ENCODE results near the gene IFT80. TPM values are rescaled to one million over a fixed set of nuclear protein-coding genes. Genes with fewer than 3 reads are reported as not detected.

The IFT80 gene
- polyA plus RNA-seq, 1 of the 3 experiments (the other 2 are of a cell fraction), result 10.5 TPM

DNA sequence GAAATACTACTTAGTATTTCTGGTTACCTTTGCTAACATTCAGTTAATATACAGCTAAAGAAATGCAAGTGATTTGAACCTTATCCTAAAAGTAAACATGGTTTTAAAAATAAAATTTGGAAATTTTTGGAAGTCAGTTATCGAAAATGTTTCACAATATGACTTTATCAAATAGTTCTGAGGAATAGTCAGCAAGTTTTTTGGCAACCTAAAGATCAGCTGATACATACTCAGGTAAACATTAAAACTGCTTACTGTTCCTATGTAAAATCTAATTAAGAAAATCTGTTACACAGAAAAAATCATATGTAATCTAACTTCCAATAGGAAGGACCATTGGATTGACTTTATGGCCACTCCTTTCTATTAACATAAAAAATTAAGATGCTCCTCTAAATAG, 24.1 kb downstream of the IFT80 start (continued):
- TF ChIP-seq, protein P1, sequence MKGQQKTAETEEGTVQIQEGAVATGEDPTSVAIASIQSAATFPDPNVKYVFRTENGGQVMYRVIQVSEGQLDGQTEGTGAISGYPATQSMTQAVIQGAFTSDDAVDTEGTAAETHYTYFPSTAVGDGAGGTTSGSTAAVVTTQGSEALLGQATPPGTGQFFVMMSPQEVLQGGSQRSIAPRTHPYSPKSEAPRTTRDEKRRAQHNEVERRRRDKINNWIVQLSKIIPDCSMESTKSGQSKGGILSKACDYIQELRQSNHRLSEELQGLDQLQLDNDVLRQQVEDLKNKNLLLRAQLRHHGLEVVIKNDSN (IDR thresholded peaks at IDR 0.05; ENCODE audit: borderline replicate concordance, low read depth), result no peak
- TF ChIP-seq EP300 (IDR thresholded peaks at IDR 0.05; ENCODE audit: borderline replicate concordance in 1 of 2, low read depth in 1 of 2, low read length in 1 of 2), result no peak
- TF ChIP-seq FOSL2 (IDR thresholded peaks at IDR 0.05; ENCODE audit: borderline replicate concordance, low read depth), result no peak
- no peak for TF ChIP-seq EZH2phosphoT487 (IDR thresholded peaks at IDR 0.05; ENCODE audit: borderline replicate concordance, low read depth)
- no peak for TF ChIP-seq RCOR1 (IDR thresholded peaks at IDR 0.05; ENCODE audit: low read length)
- TF ChIP-seq YY1 (IDR thresholded peaks at IDR 0.05; ENCODE audit: low read depth), result no peak

DNA sequence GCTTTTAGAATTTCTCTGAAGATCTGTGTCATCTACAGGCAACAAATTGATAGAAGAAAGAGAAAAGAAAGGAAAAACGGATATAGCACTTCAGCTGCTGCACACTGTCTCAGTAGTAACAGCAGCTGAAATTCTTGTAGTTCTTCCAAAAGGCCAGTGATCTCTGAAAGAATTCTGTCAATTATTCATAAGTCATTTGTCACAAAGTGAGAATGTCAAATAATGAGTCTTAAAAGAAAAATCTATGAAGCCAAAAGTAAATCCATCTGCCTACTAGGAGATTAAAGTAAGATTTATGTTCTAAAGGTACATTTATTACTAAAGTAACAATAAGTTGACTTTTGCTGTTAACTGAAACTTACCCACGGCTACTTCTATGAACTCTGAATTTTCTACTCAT, 24.6 kb downstream of the IFT80 start:
- Histone ChIP-seq H3K27me3 (ENCODE audit: insufficient read depth) (no peaks in the 10 kb centered on the region), H2AFZ (ENCODE audit: low read depth) (no peak overlapping the region), H3K4me2 (no peak overlapping the region), H3K27ac (ENCODE audit: low read depth in 2 of 2, low read length in 1 of 2) (no peak overlapping the region), H3K4me3 (ENCODE audit: low read depth in 2 of 2, low read length in 1 of 2) (no peak overlapping the region), H3K9me3 (no peaks in the 10 kb centered on the region), H3K9me2 (no peaks in the 10 kb centered on the region), H4K20me1 (ENCODE audit: insufficient read depth) (no peaks in the 10 kb centered on the region), H3K36me3 (replicated peaks in 1 of 2; ENCODE audit: control insufficient read depth in 1 of 2, insufficient read depth in 2 of 2, low read length in 1 of 2) (peaks cover 32 to 47% of the 10 kb centered on the region in 2 experiments), H3K9ac (no peak overlapping the region), H3K4me1 (ENCODE audit: control insufficient read depth in 1 of 2, insufficient read depth in 2 of 2, low read depth in 1 of 2, low read length in 1 of 2) (peaks cover 0 to 5% of the 10 kb centered on the region in 2 experiments; a peak in 2 of 4 replicates), H3F3A (replicated peaks; ENCODE audit: insufficient read depth) (peaks cover 19% of the 10 kb centered on the region), H3K79me2 (ENCODE audit: insufficient read depth) (peaks cover 6% of the 10 kb centered on the region; the same call in 1 of the 2 replicates)
- DNase-seq, result no peak
- 73% methylated on average over 2 of the region's 2 CpGs for WGBS (ENCODE audit: low lambda C conversion rate)
- ChIA-PET CTCF (interaction anchor here (0.7 kb wide), 1 partner anchor 33 kb away, joined by 3 read pairs; no protein-coding TSS in a partner anchor), POLR2A (no interaction called here)
- TF ChIP-seq RCOR1 (IDR thresholded peaks at IDR 0.05; ENCODE audit: low read length), result no peak
- no peak for TF ChIP-seq MXI1 (IDR thresholded peaks at IDR 0.05; ENCODE audit: low read depth, low read length)
- TF ChIP-seq, protein P2, sequence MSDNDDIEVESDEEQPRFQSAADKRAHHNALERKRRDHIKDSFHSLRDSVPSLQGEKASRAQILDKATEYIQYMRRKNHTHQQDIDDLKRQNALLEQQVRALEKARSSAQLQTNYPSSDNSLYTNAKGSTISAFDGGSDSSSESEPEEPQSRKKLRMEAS (IDR thresholded peaks at IDR 0.05; ENCODE audit: low read depth), result no peak
- TF ChIP-seq ELF1 (IDR thresholded peaks at IDR 0.05), result no peak
- no peak for TF ChIP-seq NRF1 (IDR thresholded peaks at IDR 0.05; ENCODE audit: low read depth, low read length)
- no peak for TF ChIP-seq TAF1 (IDR thresholded peaks at IDR 0.05; ENCODE audit: borderline replicate concordance, low read depth, low read length)

DNA sequence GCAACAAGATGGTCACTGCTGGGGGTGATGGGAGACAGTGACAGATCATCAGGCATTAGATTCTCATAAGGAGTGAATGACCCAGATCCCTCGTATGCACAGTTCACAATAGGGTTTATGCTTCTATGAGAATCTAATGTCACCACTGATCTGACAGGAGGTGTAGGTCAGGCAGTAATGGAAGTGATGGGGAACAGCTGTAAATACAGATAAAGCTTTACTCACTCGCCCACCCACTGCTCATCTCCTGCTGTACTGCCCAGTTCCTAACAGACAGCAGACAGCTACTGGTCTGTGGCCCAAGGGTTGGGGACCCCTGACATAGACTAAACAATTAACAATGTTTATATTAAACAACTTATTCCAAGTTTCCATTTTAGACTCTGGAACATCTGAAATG, 25.4 kb downstream of the IFT80 start:
- H3K9me2 ChIP-seq, result no peaks in the 10 kb centered on the region
- H3K4me3 ChIP-seq (ENCODE audit: low read depth in 2 of 2, low read length in 1 of 2), result no peak overlapping the region
- H3K36me3 ChIP-seq (replicated peaks in 1 of 2; ENCODE audit: control insufficient read depth in 1 of 2, insufficient read depth in 2 of 2, low read length in 1 of 2), result peaks cover 32 to 47% of the 10 kb centered on the region in 2 experiments
- H3F3A ChIP-seq (replicated peaks; ENCODE audit: insufficient read depth), result peaks cover 15% of the 10 kb centered on the region
- no peak for TF ChIP-seq ELF1 (IDR thresholded peaks at IDR 0.05)
- TF ChIP-seq GATA2 (CRISPR knock-in tag; IDR thresholded peaks at IDR 0.05), result no peak
- no peak for TF ChIP-seq NFIC (IDR thresholded peaks at IDR 0.05; ENCODE audit: borderline replicate concordance)
- CTCF ChIA-PET, result no interaction called here
- 100% methylated on average over 2 of the region's 2 CpGs for WGBS (ENCODE audit: low lambda C conversion rate)
- no peak overlapping the region for H3K9ac ChIP-seq
- H3K27me3 ChIP-seq (ENCODE audit: insufficient read depth), result no peaks in the 10 kb centered on the region
- H3K27ac ChIP-seq (ENCODE audit: low read depth in 2 of 2, low read length in 1 of 2), result no peak overlapping the region
- H2AFZ ChIP-seq (ENCODE audit: low read depth), result no peak overlapping the region
- no peaks in the 10 kb centered on the region for H4K20me1 ChIP-seq (ENCODE audit: insufficient read depth)
- no peaks in the 10 kb centered on the region for H3K9me3 ChIP-seq
- H3K4me1 ChIP-seq (ENCODE audit: control insufficient read depth in 1 of 2, insufficient read depth in 2 of 2, low read depth in 1 of 2, low read length in 1 of 2), result peaks cover 0 to 5% of the 10 kb centered on the region in 2 experiments; a peak in 2 of 4 replicates
- POLR2A ChIA-PET, result no interaction called here
- no peak overlapping the region for H3K4me2 ChIP-seq
- no peak for DNase-seq
- peaks cover 6% of the 10 kb centered on the region; the same call in 1 of the 2 replicates for H3K79me2 ChIP-seq (ENCODE audit: insufficient read depth)
